GM10266 (cell line): Measurements from ENCODE around the gene USPL1.

ENCODE experiments used
- DNase-seq: peaks from one replicate; pipeline ENCODE4 v3.0.0; 2012; ENCODE audit errors: extremely low spot score
- CTCF ChIP-seq: IDR thresholded peaks from 2 replicates; pipeline ENCODE4 v1.5.1; 2012; ENCODE audit warnings: mild to moderate bottlenecking, low read depth; ENCODE audit not compliant: control insufficient read depth, insufficient read depth; ENCODE audit errors: missing control alignments

Gene USPL1

DNA sequence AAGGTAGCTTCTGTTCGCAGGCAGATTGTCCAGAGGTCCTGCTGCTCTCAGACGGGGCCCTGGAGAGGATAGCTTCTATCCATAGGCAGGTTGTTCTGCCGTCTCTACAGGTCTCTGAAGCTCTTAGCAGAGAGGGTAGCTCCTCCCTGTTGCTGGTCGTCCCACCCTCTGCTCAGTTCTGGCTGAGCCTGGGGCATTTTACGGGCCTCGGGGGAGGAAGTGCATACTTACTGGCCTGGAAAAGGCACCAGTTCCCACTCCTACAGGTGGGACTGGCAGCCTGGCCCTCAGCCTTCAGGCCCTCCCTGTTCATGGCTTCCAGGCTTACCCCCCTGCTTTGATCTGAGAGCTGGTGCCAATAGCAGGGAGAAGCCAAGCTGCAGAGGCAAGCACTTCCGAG lies 42.3 kb downstream of the USPL1 start:
- no peak for DNase-seq
- TF ChIP-seq CTCF, result no peak

- no peak for DNase-seq
These were observed 43.1 kb downstream of the USPL1 start for GRCh38 chr13:30660796-30661195.

DNA sequence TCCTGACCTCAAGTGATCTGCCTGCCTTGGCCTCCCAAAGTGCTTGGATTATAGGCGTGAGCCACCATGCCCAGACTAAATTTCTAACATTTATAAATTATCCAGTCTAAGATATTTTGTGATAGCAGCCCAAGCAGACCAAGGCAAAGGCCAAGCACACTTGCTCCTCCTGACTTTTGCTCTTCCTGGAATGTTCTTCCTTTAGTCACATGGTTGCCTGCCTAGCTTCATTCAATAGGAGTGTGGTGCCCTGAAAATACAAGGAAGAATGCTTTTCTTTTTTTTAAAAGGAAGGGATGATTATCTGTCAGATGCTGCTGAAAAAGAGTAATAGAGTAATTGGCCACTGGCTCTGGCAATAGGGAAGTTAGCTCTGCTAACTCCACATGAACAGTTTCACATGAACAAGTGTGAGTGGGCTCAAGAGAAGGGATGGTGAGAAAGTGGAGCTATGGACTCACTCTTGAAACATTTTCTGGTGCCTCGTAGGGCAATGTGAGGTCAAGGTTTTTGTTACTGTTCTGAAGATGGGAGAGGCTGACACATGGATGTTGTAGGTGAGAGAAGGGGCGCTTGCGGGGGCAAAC lies 47.1 kb downstream of the USPL1 start:
- no peak for TF ChIP-seq CTCF
- DNase-seq, result no peak

More at GRCh38 chr13:30660796-30661195, 43.1 kb downstream of the USPL1 start:
- TF ChIP-seq CTCF, result no peak

- TF ChIP-seq CTCF, result no peak
- DNase-seq, result no peak
These were observed 47.9 kb downstream of the USPL1 start for GRCh38 chr13:30665638-30666037.

DNA sequence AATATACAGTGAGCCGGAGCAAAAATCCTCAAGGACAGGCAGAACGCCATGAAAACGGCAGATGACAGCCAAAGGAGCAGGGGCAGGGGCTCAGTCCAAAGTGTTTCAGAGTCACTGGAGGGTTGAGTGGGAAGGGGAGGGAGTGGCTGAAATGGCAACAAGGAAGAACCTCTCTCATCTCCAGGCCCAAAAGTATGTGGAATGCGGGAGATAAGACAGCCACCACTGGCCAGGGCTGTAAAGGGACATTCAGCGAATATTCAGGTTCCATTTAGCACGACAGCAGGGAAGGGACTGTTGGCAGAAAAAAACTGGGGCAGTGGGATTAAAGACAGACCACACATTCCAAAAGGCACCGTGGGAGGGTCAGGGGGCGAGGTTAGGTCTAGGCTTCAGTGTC lies 48.4 kb downstream of the USPL1 start:
- DNase-seq, result no peak
- TF ChIP-seq CTCF, result no peak

DNA sequence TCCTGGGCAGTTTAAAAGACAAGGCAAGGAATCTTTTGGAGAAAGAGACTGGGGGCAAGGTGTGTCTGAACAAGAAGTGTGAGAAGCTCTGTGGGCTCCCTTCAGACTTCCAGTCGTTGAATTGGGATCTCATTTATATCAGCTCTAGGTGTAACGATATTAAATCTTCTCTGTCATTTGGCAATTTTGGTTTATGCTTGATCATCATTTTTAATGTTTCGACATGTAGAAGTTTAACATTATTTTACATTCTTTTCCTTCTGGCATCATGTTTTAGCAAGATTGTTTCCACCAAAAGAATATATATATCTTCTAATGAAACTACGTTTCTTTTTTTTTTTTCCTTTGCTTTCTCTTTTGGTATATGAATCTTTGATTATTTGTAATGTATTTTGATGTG lies 49.3 kb downstream of the USPL1 start:
- DNase-seq, result no peak
- no peak for TF ChIP-seq CTCF

- DNase-seq, result no peak
- no peak for TF ChIP-seq CTCF
These were observed 50.6 kb downstream of the USPL1 start for GRCh38 chr13:30668312-30668711.
